HepG2 (cell line): ENCODE results near the gene ATAD3C. TPM values are rescaled to one million over a fixed set of nuclear protein-coding genes. Genes with fewer than 3 reads are reported as not detected.

Source experiments
- AGO2 ChIP-seq: fragments of 200-400 bp; formaldehyde crosslinking; optimal IDR thresholded peaks from 2 replicates; pipeline ENCODE3; 2017; ENCODE audit warnings: mild to moderate bottlenecking, low read depth, low read length, moderate library complexity
- DMAP1 ChIP-seq: IDR thresholded peaks from 2 replicates; pipeline ENCODE4 v1.6.1; 2016
- ERF ChIP-seq: IDR thresholded peaks from 2 replicates; pipeline ENCODE4 v1.6.1; 2018; ENCODE audit warnings: missing biosample characterization, missing genetic modification reagents
- GATAD1 ChIP-seq: IDR thresholded peaks from 2 replicates; pipeline ENCODE4 v1.6.1; 2016; ENCODE audit warnings: missing genetic modification reagents, missing compliant biosample characterization
- HCFC1 ChIP-seq: fragments of 150-350 bp; IDR thresholded peaks from 2 replicates; pipeline ENCODE4 v1.6.1; 2014; ENCODE audit warnings: low read depth, low read length
- HNF4A ChIP-seq: sonication (generic); formaldehyde crosslinking; IDR thresholded peaks from 2 replicates; pipeline ENCODE4 v1.4.0; 2020; ENCODE audit warnings: missing genetic modification reagents
- HNF4G ChIP-seq, 2 experiments: sonication (generic) in 1 of 2; formaldehyde crosslinking in 1 of 2; IDR thresholded peaks; 2 replicates each; pipeline versions ENCODE4 v1.4.0 to v1.6.1; 2011 to 2020; ENCODE audit warnings: borderline replicate concordance in 2 of 2, low read depth in 2 of 2, mild to moderate bottlenecking in 2 of 2, low read length in 1 of 2, missing genetic modification reagents in 1 of 2, moderate library complexity in 1 of 2
- HOXA9 ChIP-seq: sonication (generic); formaldehyde crosslinking; IDR thresholded peaks from 2 replicates; pipeline ENCODE4 v1.8.1; 2022; ENCODE audit warnings: missing genetic modification reagents, mild to moderate bottlenecking, moderate library complexity, borderline replicate concordance
- KDM4B ChIP-seq: sonication (generic); formaldehyde crosslinking; IDR thresholded peaks from 2 replicates; pipeline ENCODE4 v1.4.0; 2020; ENCODE audit warnings: missing genetic modification reagents
- KLF9 ChIP-seq: IDR thresholded peaks from 2 replicates; pipeline ENCODE4 v1.6.1; 2016; ENCODE audit warnings: low read depth
- NR2C2 ChIP-seq: sonication (generic); formaldehyde crosslinking; IDR thresholded peaks from 2 replicates; pipeline ENCODE4 v1.4.0; 2020; ENCODE audit warnings: missing genetic modification reagents, mild to moderate bottlenecking, moderate library complexity, borderline replicate concordance
- RXRA ChIP-seq: sonication (generic); formaldehyde crosslinking; IDR thresholded peaks from 2 replicates; pipeline ENCODE4 v1.5.1; 2020; ENCODE audit warnings: missing genetic modification reagents
- SOX13 ChIP-seq, 3 experiments: fragments of 450-650 bp in 1 of 3; sonication (generic) in 1 of 3; formaldehyde crosslinking in 1 of 3; IDR thresholded peaks in 2 of 3; conservative IDR thresholded peaks in 1 of 3; 2 replicates each; pipeline versions ENCODE4 v1.5.0 to v1.6.1; 2016 to 2020; ENCODE audit warnings: antibody characterized with exemption in 1 of 3, mild to moderate bottlenecking in 1 of 3, missing compliant biosample characterization in 1 of 3, missing genetic modification reagents in 1 of 3, moderate library complexity in 1 of 3
- TSC22D2 ChIP-seq: sonication (generic); formaldehyde crosslinking; IDR thresholded peaks from 2 replicates; pipeline ENCODE4 v1.5.1; 2020; ENCODE audit warnings: missing genetic modification reagents, mild to moderate bottlenecking, borderline replicate concordance
- ZNF317 ChIP-seq: sonication (generic); formaldehyde crosslinking; IDR thresholded peaks from 2 replicates; pipeline ENCODE4 v1.5.0; 2020; ENCODE audit warnings: mild to moderate bottlenecking, missing genetic modification reagents
- ZNF790 ChIP-seq: sonication (generic); formaldehyde crosslinking; IDR thresholded peaks from 2 replicates; pipeline ENCODE4 v1.8.0; 2022; ENCODE audit warnings: missing genetic modification reagents, mild to moderate bottlenecking, borderline replicate concordance
- ZNF891 ChIP-seq: sonication (generic); formaldehyde crosslinking; IDR thresholded peaks from 2 replicates; pipeline ENCODE4 v1.5.0; 2020; ENCODE audit warnings: mild to moderate bottlenecking, missing genetic modification reagents
- polyA plus RNA-seq, 8 experiments: library from polyadenylated mRNA; depleted of rRNA in 3 of 8; stranded (reverse) in 7 of 8; unstranded in 1 of 8; fragments of >200 nt; fragmentation: Illumina TruSeq in 4 of 8; extraction: Trizol in 4 of 8; gene quantifications; 2 replicates each; pipeline versions ENCODE4 v1.2.1 to v1.2.3, GENCODE V29; 2011 to 2016; ENCODE audit warnings: low read depth in 4 of 8, missing spikeins in 1 of 8, mixed read lengths in 1 of 8; ENCODE audit not compliant: insufficient read depth in 1 of 8
- total RNA-seq, 5 experiments: library from RNA; depleted of rRNA; stranded (reverse); fragments of >200 nt; fragmentation: Illumina TruSeq; extraction: Trizol; gene quantifications; 2 replicates each; pipeline ENCODE4 v1.2.3, GENCODE V29; 2016; ENCODE audit warnings: low read depth in 1 of 5
- TF ChIP-seq, protein P1 (sequence below): sonication (generic); formaldehyde crosslinking; IDR thresholded peaks from 2 replicates; pipeline ENCODE4 v1.5.1; 2020; ENCODE audit warnings: missing genetic modification reagents, mild to moderate bottlenecking, borderline replicate concordance
- TF ChIP-seq, protein P2 (sequence below): sonication (generic); formaldehyde crosslinking; IDR thresholded peaks from 2 replicates; pipeline ENCODE4 v1.5.0; 2020; ENCODE audit warnings: mild to moderate bottlenecking, missing genetic modification reagents
- TF ChIP-seq, protein P3 (sequence below): sonication (generic); formaldehyde crosslinking; IDR thresholded peaks from 2 replicates; pipeline ENCODE4 v1.4.0; 2020; ENCODE audit warnings: mild to moderate bottlenecking, low read depth, missing genetic modification reagents
- TF ChIP-seq, protein P4 (sequence below): sonication (generic); formaldehyde crosslinking; IDR thresholded peaks from 2 replicates; pipeline ENCODE4 v1.4.0; 2020; ENCODE audit warnings: mild to moderate bottlenecking, low read depth, missing genetic modification reagents

ATAD3C gene
- total and polyA plus RNA-seq, 2 of the 13 experiments (the other 11 are each of a cell fraction or from before 2014, with no cell fraction given): 2.4 to 3.2 TPM

DNA sequence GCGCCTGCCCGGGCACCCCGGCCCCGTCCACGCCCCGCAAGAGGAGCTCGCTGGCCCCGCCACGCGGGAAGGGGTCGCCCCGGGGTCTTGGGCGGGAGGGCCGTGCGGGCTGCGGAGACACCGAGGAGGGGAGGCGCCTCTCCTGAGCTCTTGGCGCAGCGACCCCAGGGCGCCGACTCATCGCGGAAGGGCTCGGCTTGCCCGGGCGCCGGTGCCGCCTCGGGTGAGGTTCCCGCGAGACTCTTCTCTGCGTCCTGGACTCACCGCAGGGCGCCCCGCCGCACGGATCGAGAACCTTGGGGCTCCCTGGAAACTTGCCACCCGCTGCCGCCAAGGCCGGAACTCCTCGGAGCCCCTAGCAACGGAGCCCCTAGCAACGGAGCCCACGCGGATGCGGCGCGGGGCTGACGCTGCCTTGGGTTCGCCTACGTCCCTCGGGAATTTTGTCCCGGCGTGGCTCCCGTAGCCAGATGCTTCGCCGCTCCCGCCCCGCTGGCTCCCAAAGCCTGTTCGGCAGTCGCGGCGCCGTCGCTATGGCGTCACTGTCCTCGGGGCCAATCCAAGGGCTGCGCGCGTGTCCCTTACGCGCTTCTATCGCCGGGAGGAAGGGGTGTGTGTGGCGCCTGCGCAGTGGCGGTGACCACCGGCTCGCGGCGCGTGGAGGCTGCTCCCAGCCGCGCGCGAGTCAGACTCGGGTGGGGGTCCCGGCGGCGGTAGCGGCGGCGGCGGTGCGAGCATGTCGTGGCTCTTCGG is 62.2 kb downstream of the ATAD3C start, which contains the start of gene ATAD3A (continued):
- TF ChIP-seq HNF4G (IDR thresholded peaks at IDR 0.05; ENCODE audit: borderline replicate concordance, low read depth, low read length): no peak
- TF ChIP-seq HNF4G (CRISPR knock-in tag; IDR thresholded peaks at IDR 0.05; ENCODE audit: borderline replicate concordance, low read depth): no peak
- peak; percentile 67; the same call in 1 of the 2 replicates for TF ChIP-seq DMAP1 (CRISPR knock-in tag)
- peak; percentile 82 for TF ChIP-seq RXRA (CRISPR knock-in tag)
- TF ChIP-seq, protein P1, sequence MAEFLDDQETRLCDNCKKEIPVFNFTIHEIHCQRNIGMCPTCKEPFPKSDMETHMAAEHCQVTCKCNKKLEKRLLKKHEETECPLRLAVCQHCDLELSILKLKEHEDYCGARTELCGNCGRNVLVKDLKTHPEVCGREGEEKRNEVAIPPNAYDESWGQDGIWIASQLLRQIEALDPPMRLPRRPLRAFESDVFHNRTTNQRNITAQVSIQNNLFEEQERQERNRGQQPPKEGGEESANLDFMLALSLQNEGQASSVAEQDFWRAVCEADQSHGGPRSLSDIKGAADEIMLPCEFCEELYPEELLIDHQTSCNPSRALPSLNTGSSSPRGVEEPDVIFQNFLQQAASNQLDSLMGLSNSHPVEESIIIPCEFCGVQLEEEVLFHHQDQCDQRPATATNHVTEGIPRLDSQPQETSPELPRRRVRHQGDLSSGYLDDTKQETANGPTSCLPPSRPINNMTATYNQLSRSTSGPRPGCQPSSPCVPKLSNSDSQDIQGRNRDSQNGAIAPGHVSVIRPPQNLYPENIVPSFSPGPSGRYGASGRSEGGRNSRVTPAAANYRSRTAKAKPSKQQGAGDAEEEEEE (CRISPR knock-in tag): no peak
- TF ChIP-seq TSC22D2 (CRISPR knock-in tag): no peak
- peak; percentile 68 for TF ChIP-seq HCFC1
- no peak for TF ChIP-seq HNF4A (CRISPR knock-in tag)
- peak; percentile 40; the same call in 1 of the 2 replicates for TF ChIP-seq ZNF317 (CRISPR knock-in tag)
- TF ChIP-seq, protein P2, sequence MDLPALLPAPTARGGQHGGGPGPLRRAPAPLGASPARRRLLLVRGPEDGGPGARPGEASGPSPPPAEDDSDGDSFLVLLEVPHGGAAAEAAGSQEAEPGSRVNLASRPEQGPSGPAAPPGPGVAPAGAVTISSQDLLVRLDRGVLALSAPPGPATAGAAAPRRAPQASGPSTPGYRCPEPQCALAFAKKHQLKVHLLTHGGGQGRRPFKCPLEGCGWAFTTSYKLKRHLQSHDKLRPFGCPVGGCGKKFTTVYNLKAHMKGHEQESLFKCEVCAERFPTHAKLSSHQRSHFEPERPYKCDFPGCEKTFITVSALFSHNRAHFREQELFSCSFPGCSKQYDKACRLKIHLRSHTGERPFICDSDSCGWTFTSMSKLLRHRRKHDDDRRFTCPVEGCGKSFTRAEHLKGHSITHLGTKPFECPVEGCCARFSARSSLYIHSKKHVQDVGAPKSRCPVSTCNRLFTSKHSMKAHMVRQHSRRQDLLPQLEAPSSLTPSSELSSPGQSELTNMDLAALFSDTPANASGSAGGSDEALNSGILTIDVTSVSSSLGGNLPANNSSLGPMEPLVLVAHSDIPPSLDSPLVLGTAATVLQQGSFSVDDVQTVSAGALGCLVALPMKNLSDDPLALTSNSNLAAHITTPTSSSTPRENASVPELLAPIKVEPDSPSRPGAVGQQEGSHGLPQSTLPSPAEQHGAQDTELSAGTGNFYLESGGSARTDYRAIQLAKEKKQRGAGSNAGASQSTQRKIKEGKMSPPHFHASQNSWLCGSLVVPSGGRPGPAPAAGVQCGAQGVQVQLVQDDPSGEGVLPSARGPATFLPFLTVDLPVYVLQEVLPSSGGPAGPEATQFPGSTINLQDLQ (CRISPR knock-in tag): no peak
- TF ChIP-seq, protein P3, sequence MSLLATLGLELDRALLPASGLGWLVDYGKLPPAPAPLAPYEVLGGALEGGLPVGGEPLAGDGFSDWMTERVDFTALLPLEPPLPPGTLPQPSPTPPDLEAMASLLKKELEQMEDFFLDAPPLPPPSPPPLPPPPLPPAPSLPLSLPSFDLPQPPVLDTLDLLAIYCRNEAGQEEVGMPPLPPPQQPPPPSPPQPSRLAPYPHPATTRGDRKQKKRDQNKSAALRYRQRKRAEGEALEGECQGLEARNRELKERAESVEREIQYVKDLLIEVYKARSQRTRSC (CRISPR knock-in tag): 0 out of 2 replicates have a peak, but pooled peaks have one; percentile 6
- TF ChIP-seq GATAD1 (CRISPR knock-in tag): peak; percentile 99
- no peak for TF ChIP-seq KDM4B (CRISPR knock-in tag)
- TF ChIP-seq ERF (CRISPR knock-in tag): peak; percentile 93
- peak; percentile 82; the same call in 1 of the 2 replicates for TF ChIP-seq ZNF790 (CRISPR knock-in tag)
- no peak for TF ChIP-seq SOX13 (IDR thresholded peaks at IDR 0.05)
- TF ChIP-seq SOX13 (CRISPR knock-in tag; conservative IDR thresholded peaks at IDR 0.05 in 1 of 2, IDR thresholded peaks at IDR 0.05 in 1 of 2): peak in 1 of 2 experiments; percentile 40; a peak in 1 of 4 replicates
- TF ChIP-seq KLF9: 0 out of 2 replicates have a peak, but pooled peaks have one; percentile 73
- TF ChIP-seq AGO2: peak; percentile 56
- no peak for TF ChIP-seq ZNF891 (CRISPR knock-in tag)
- peak; percentile 79 for TF ChIP-seq NR2C2 (CRISPR knock-in tag)
- 0 out of 2 replicates have a peak, but pooled peaks have one; percentile 23 for TF ChIP-seq HOXA9 (CRISPR knock-in tag)
- TF ChIP-seq, protein P4, sequence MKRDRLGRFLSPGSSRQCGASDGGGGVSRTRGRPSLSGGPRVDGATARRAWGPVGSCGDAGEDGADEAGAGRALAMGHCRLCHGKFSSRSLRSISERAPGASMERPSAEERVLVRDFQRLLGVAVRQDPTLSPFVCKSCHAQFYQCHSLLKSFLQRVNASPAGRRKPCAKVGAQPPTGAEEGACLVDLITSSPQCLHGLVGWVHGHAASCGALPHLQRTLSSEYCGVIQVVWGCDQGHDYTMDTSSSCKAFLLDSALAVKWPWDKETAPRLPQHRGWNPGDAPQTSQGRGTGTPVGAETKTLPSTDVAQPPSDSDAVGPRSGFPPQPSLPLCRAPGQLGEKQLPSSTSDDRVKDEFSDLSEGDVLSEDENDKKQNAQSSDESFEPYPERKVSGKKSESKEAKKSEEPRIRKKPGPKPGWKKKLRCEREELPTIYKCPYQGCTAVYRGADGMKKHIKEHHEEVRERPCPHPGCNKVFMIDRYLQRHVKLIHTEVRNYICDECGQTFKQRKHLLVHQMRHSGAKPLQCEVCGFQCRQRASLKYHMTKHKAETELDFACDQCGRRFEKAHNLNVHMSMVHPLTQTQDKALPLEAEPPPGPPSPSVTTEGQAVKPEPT (CRISPR knock-in tag): no peak
